Eye (tissue), 1 donor: ENCODE measurements around the gene FBLIM1.

Source experiments
- DNase-seq: peaks from one replicate; pipeline ENCODE4 v3.0.0-alpha.2; 2015

FBLIM1 gene

GRCh38 chr1:15758343-15758931 lies at the start of gene FBLIM1:
Gene FBLIM1, plus strand, starts transcription at chr1:15758795. Its CDS starts 6,189 bp downstream, at chr1:15764984.
- DNase-seq = peak; percentile 63

GRCh38 chr1:15709226-15709625 lies 49.4 kb upstream of the FBLIM1 start:
- DNase-seq = no peak

GRCh38 chr1:15712168-15712567 lies 46.4 kb upstream of the FBLIM1 start:
- no peak for DNase-seq

- no peak for DNase-seq
Measured at GRCh38 chr1:15714406-15715136, 44.0 kb upstream of the FBLIM1 start.

GRCh38 chr1:15717418-15718125 lies 41.0 kb upstream of the FBLIM1 start:
- DNase-seq = no peak

GRCh38 chr1:15718199-15718601 lies 40.4 kb upstream of the FBLIM1 start:
- DNase-seq = no peak

- DNase-seq = no peak
Measured at GRCh38 chr1:15719381-15720120, 39.0 kb upstream of the FBLIM1 start.

- no peak for DNase-seq
Measured at GRCh38 chr1:15720861-15721260, 37.7 kb upstream of the FBLIM1 start.

GRCh38 chr1:15722411-15722810 lies 36.2 kb upstream of the FBLIM1 start:
- no peak for DNase-seq

GRCh38 chr1:15722836-15723532 lies 35.6 kb upstream of the FBLIM1 start:
- DNase-seq = no peak

GRCh38 chr1:15723631-15724246 lies 34.9 kb upstream of the FBLIM1 start:
- DNase-seq = peak; percentile 51

- DNase-seq = no peak
Measured at GRCh38 chr1:15724949-15725880, 33.4 kb upstream of the FBLIM1 start.

- no peak for DNase-seq
Measured at GRCh38 chr1:15726508-15726907, 32.1 kb upstream of the FBLIM1 start.

- no peak for DNase-seq
Measured at GRCh38 chr1:15727021-15727420, 31.6 kb upstream of the FBLIM1 start.

GRCh38 chr1:15727424-15727823 lies 31.2 kb upstream of the FBLIM1 start:
- no peak for DNase-seq

- DNase-seq = no peak
Measured at GRCh38 chr1:15727866-15728534, 30.6 kb upstream of the FBLIM1 start.

- DNase-seq = no peak
Measured at GRCh38 chr1:15728937-15729657, 29.5 kb upstream of the FBLIM1 start.

GRCh38 chr1:15730423-15730822 lies 28.2 kb upstream of the FBLIM1 start:
- no peak for DNase-seq

- DNase-seq = no peak
Measured at GRCh38 chr1:15730936-15731335, 27.7 kb upstream of the FBLIM1 start.
